ENCODE results near the gene VGLL4.

- TF ChIP-seq CTCF (IDR thresholded peaks at IDR 0.05; ENCODE audit: insufficient read depth, low read length, poor library complexity, severe bottlenecking) (no peak), EZH2phosphoT487 (conservative IDR thresholded peaks at IDR 0.05; ENCODE audit: low read length) (no peak)
Measured at GRCh38 chr3:11691767-11692531, 48.2 kb upstream of the VGLL4 start.
